Neuronal stem cell (in vitro differentiated cells): ENCODE measurements around the gene BICDL1.

Source experiments
- DNase-seq: peaks from one replicate; pipeline ENCODE4 v3.0.0-alpha.2; 2013; ENCODE audit warnings: low spot score
- H2AFZ ChIP-seq: one replicate; pipeline ENCODE4 v1.6.1; 2013; ENCODE audit warnings: mild to moderate bottlenecking, low read length, inconsistent platforms
- H2AK5ac ChIP-seq: 2 replicates; pipeline ENCODE4 v1.6.1; 2013; ENCODE audit warnings: low read depth, mild to moderate bottlenecking, inconsistent platforms, low read length, moderate library complexity, mixed read lengths
- H2BK120ac ChIP-seq: 2 replicates; pipeline ENCODE4 v1.6.1; 2013; ENCODE audit warnings: low read depth, mild to moderate bottlenecking, inconsistent platforms, low read length, moderate library complexity, mixed read lengths
- H2BK12ac ChIP-seq: one replicate; pipeline ENCODE4 v1.6.1; 2013; ENCODE audit warnings: low read length, inconsistent platforms
- H2BK15ac ChIP-seq: 2 replicates; pipeline ENCODE4 v1.6.1; 2013; ENCODE audit warnings: mild to moderate bottlenecking, low read length, inconsistent platforms, mixed read lengths
- H2BK5ac ChIP-seq: one replicate; pipeline ENCODE4 v1.6.1; 2013; ENCODE audit warnings: inconsistent platforms, mild to moderate bottlenecking, low read length, moderate library complexity
- H3K14ac ChIP-seq: one replicate; pipeline ENCODE4 v1.6.1; 2013; ENCODE audit warnings: low read length, inconsistent platforms
- H3K18ac ChIP-seq: 2 replicates; pipeline ENCODE4 v1.6.1; 2013; ENCODE audit warnings: low read length, inconsistent platforms
- H3K23ac ChIP-seq: 2 replicates; pipeline ENCODE4 v1.6.1; 2013; ENCODE audit warnings: low read depth, mild to moderate bottlenecking, mixed read lengths, low read length, inconsistent platforms; ENCODE audit not compliant: poor library complexity
- H3K27ac ChIP-seq: replicated peaks from 3 replicates; pipeline ENCODE4 v1.5.1; 2013; ENCODE audit warnings: low read length, inconsistent platforms
- H3K27me3 ChIP-seq, 3 experiments: 2 replicates each; pipeline ENCODE4 v1.6.1; 2013; ENCODE audit warnings: low read length in 3 of 3, mild to moderate bottlenecking in 2 of 3, inconsistent platforms in 1 of 3, low read depth in 1 of 3, mixed read lengths in 1 of 3, moderate library complexity in 1 of 3; ENCODE audit not compliant: control insufficient read depth in 3 of 3, insufficient read depth in 3 of 3
- H3K36me3 ChIP-seq, 2 donors: replicated peaks in 1 of 2; 2 replicates each; pipeline ENCODE4 v1.6.1; 2013; ENCODE audit warnings: low read length in 2 of 2; ENCODE audit not compliant: control insufficient read depth in 2 of 2, insufficient read depth in 2 of 2
- H3K4ac ChIP-seq: 2 replicates; pipeline ENCODE4 v1.6.1; 2013; ENCODE audit warnings: inconsistent platforms, mild to moderate bottlenecking, low read length, moderate library complexity
- H3K4me1 ChIP-seq, 2 donors: 1 replicate in 1 of 2; 2 replicates in 1 of 2; pipeline ENCODE4 v1.6.1; 2013; ENCODE audit warnings: low read length in 2 of 2, low read depth in 1 of 2; ENCODE audit not compliant: control insufficient read depth in 2 of 2, insufficient read depth in 1 of 2
- H3K4me2 ChIP-seq: one replicate; pipeline ENCODE4 v1.6.1; 2013; ENCODE audit warnings: mild to moderate bottlenecking, low read length, inconsistent platforms; ENCODE audit not compliant: insufficient read depth, poor library complexity, severe bottlenecking
- H3K4me3 ChIP-seq, 2 donors: 2 replicates each; pipeline ENCODE4 v1.5.1; 2013; ENCODE audit warnings: low read length in 2 of 2, mild to moderate bottlenecking in 2 of 2, inconsistent platforms in 1 of 2, moderate library complexity in 1 of 2
- H3K79me1 ChIP-seq: one replicate; pipeline ENCODE4 v1.6.1; 2013; ENCODE audit warnings: low read depth, mild to moderate bottlenecking, inconsistent platforms, low read length, moderate library complexity
- H3K9ac ChIP-seq: one replicate; pipeline ENCODE4 v1.6.1; 2013; ENCODE audit warnings: mild to moderate bottlenecking, low read depth, low read length, inconsistent platforms; ENCODE audit not compliant: poor library complexity
- H3K9me3 ChIP-seq, 2 donors: replicated peaks in 1 of 2; 2 replicates each; pipeline versions ENCODE3 to v1.6.1; 2013; ENCODE audit warnings: low read length in 2 of 2, mild to moderate bottlenecking in 2 of 2, inconsistent platforms in 1 of 2, low read depth in 1 of 2, mixed read lengths in 1 of 2, moderate library complexity in 1 of 2; ENCODE audit not compliant: control insufficient read depth in 2 of 2, insufficient read depth in 1 of 2
- H4K8ac ChIP-seq: one replicate; pipeline ENCODE4 v1.6.1; 2013; ENCODE audit warnings: low read depth, mild to moderate bottlenecking, inconsistent platforms, low read length, moderate library complexity
- H4K91ac ChIP-seq: one replicate; pipeline ENCODE4 v1.6.1; 2013; ENCODE audit warnings: low read length, low read depth, mild to moderate bottlenecking, inconsistent platforms; ENCODE audit not compliant: poor library complexity
- WGBS, 2 donors: extraction: QIAGEN DNeasy Blood & Tissue Kit; methylation state at CpG; one replicate each; pipeline ENCODE4 v1.1.7; 2013; ENCODE audit warnings: missing lambda C conversion rate in 2 of 2, mixed read lengths in 1 of 2; ENCODE audit not compliant: insufficient read length in 2 of 2, insufficient replicate concordance in 1 of 2; ENCODE audit errors: extremely low coverage in 2 of 2; 5-methylcytosine and 5-hydroxymethylcytosine counted together

BICDL1 gene

GRCh38 chr12:120078868-120079267, 89.8 kb downstream of the BICDL1 start:
- H3K9ac ChIP-seq: no peak overlapping the region
- H2AFZ ChIP-seq: peak overlapping the region; percentile 18
- H2AK5ac ChIP-seq: no peak overlapping the region
- no peak overlapping the region for H3K27ac ChIP-seq
- H3K18ac ChIP-seq: no peak overlapping the region
- no peak overlapping the region for H2BK15ac ChIP-seq
- no peaks in the 10 kb centered on the region for H3K79me1 ChIP-seq
- no peak for DNase-seq
- H3K14ac ChIP-seq: no peak overlapping the region
- no peak overlapping the region for H4K8ac ChIP-seq
- H3K36me3 ChIP-seq: no peaks in the 10 kb centered on the region
- no peak overlapping the region for H2BK12ac ChIP-seq
- H2BK120ac ChIP-seq: no peak overlapping the region
- no peak overlapping the region for H3K4me2 ChIP-seq
- no peak overlapping the region for H3K4me3 ChIP-seq
- WGBS, 2 donors: no CpG with 5 or more reads among the region's 5 CpGs
- H3K9me3 ChIP-seq: no peaks in the 10 kb centered on the region
- H2BK5ac ChIP-seq: no peak overlapping the region
- H3K4ac ChIP-seq: no peak overlapping the region
- H4K91ac ChIP-seq: no peak overlapping the region
- no peak overlapping the region for H3K23ac ChIP-seq
- H3K27me3 ChIP-seq: peaks cover 0 to 9% (median 0%) of the 10 kb centered on the region in 3 experiments
- H3K4me1 ChIP-seq: no peaks in the 10 kb centered on the region

GRCh38 chr12:120079411-120080400, 90.7 kb downstream of the BICDL1 start:
- Histone ChIP-seq H3K4me1 (no peaks in the 10 kb centered on the region), H4K8ac (no peak overlapping the region), H3K18ac (no peak overlapping the region), H2AK5ac (no peak overlapping the region), H3K4me2 (no peak overlapping the region), H3K14ac (no peak overlapping the region), H3K27ac (no peak overlapping the region), H3K79me1 (no peaks in the 10 kb centered on the region), H4K91ac (no peak overlapping the region), H3K27me3 (peaks cover 0 to 9% (median 0%) of the 10 kb centered on the region in 3 experiments), H2BK12ac (no peak overlapping the region), H2BK5ac (no peak overlapping the region), H3K9me3 (no peaks in the 10 kb centered on the region), H2BK15ac (peak overlapping the region; percentile 20), H3K23ac (no peak overlapping the region), H2AFZ (peak overlapping the region; percentile 18), H3K36me3 (no peaks in the 10 kb centered on the region), H3K4me3 (no peak overlapping the region), H3K9ac (no peak overlapping the region), H3K4ac (no peak overlapping the region), H2BK120ac (no peak overlapping the region)
- no peak for DNase-seq
- no CpG with 5 or more reads among the region's 9 CpGs for WGBS, 2 donors

- Histone ChIP-seq H3K23ac (no peak overlapping the region), H3K79me1 (no peaks in the 10 kb centered on the region), H2BK15ac (no peak overlapping the region), H3K27ac (no peak overlapping the region), H3K4ac (no peak overlapping the region), H3K14ac (no peak overlapping the region), H3K18ac (no peak overlapping the region), H3K4me2 (no peak overlapping the region), H3K27me3 (peaks cover 0 to 9% (median 0%) of the 10 kb centered on the region in 3 experiments), H4K91ac (no peak overlapping the region), H2AFZ (no peak overlapping the region), H2BK5ac (no peak overlapping the region), H2BK120ac (no peak overlapping the region), H3K4me1 (peaks cover 7 to 11% of the 10 kb centered on the region in 2 donors), H3K9me3 (no peaks in the 10 kb centered on the region), H4K8ac (no peak overlapping the region), H2AK5ac (no peak overlapping the region), H3K36me3 (no peaks in the 10 kb centered on the region), H2BK12ac (no peak overlapping the region), H3K4me3 (no peak overlapping the region), H3K9ac (no peak overlapping the region)
- WGBS, 2 donors: no CpG with 5 or more reads among the region's 2 CpGs
- no peak for DNase-seq
These were observed 92.6 kb downstream of the BICDL1 start for GRCh38 chr12:120081641-120082040.

DNA sequence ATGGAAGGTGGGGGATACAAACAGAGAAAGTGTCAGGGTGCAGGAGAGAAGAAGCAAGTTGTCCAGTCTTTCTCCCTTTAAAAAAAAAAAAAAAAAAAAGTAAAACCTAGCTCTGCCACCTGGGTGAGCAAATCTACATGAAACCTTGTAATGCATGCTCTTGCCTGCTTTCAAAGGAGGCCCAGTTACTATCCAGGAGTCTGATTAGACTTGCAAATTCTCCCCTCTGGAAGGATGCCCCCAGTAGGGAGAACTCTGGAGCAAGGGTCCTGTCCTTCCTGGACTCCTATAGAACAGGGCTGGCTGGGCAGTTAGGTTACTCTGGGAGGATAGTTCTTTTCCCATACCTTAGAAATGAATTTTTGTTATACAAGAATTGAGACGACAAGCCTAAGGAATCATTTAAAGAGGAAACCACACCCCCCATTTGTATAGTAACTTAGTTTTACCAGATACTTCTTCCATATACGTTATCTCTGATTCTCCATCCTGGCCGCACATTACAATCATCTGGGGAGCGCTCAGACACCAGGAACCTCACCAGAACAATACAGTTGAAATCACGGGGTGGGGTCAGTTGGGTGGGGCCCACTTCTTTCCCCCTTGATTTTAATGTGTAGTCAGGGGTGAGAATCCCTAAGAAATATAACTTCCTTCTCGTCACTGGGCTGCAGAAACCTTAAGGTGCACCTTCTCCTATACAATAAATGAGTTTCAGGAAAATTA, 97.0 kb downstream of the BICDL1 start:
- H3K79me1 ChIP-seq: peaks cover 4% of the 10 kb centered on the region
- DNase-seq: no peak
- no peak overlapping the region for H3K9ac ChIP-seq
- no peak overlapping the region for H3K27ac ChIP-seq
- no peak overlapping the region for H3K14ac ChIP-seq
- no peaks in the 10 kb centered on the region for H3K27me3 ChIP-seq
- H3K23ac ChIP-seq: no peak overlapping the region
- H3K4ac ChIP-seq: no peak overlapping the region
- H3K9me3 ChIP-seq: no peaks in the 10 kb centered on the region
- H2AK5ac ChIP-seq: no peak overlapping the region
- no peak overlapping the region for H2BK12ac ChIP-seq
- no peak overlapping the region for H4K91ac ChIP-seq
- H2BK5ac ChIP-seq: no peak overlapping the region
- no peak overlapping the region for H4K8ac ChIP-seq
- H3K36me3 ChIP-seq: no peaks in the 10 kb centered on the region
- H3K4me2 ChIP-seq: no peak overlapping the region
- peaks cover 10 to 23% of the 10 kb centered on the region in 2 donors for H3K4me1 ChIP-seq
- H3K4me3 ChIP-seq: no peak overlapping the region
- WGBS, 2 donors: no CpG with 5 or more reads among the region's 6 CpGs
- no peak overlapping the region for H2BK15ac ChIP-seq
- H3K18ac ChIP-seq: no peak overlapping the region
- peak overlapping the region; percentile 83 for H2AFZ ChIP-seq
- H2BK120ac ChIP-seq: no peak overlapping the region
